Astrocyte of the cerebellum (primary cell): ENCODE data around the gene ST6GALNAC4.

Source experiments
- DNase-seq: peaks from one replicate; pipeline ENCODE4 v3.0.0-alpha.2; 2011; ENCODE audit warnings: low read depth
- H3K4me3 ChIP-seq: 2 replicates; pipeline ENCODE4 v1.5.1; 2011; ENCODE audit warnings: mild to moderate bottlenecking, low read depth, low read length, moderate library complexity
- in situ Hi-C: cut with HindIII; loops from 2 replicates; pipeline ENCODE4 v1.10.0; 2017; ENCODE audit warnings: low sequenced_read_pairs
- TF ChIP-seq, protein P1 (sequence below): IDR thresholded peaks from 2 replicates; pipeline ENCODE4 v1.5.1; 2012; ENCODE audit warnings: low read length, low read depth, moderate library complexity, mild to moderate bottlenecking; ENCODE audit errors: missing control alignments

ST6GALNAC4 gene

DNA sequence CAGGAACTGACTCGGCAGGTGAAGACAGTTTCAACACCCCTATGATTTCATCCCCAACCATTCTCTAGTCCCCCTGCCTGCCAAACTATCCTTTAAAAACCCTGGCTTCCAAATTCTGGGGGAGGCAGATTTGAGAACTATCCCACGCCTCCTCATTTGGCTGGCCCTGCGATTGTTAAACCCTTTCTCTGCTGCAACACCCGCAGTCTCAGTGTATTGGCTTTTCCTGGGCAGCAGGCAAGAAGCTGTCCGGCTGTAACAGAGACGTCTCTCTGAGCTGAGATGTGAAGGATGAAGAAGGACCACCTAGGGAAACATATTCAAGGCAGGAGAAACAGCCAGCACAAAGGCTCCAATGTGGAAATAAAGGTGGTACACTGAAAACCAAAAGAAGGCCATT, 24.0 kb downstream of the ST6GALNAC4 start:
- H3K4me3 ChIP-seq: no peak overlapping the region
- DNase-seq: no peak
- in situ Hi-C loops: no loop called here
- TF ChIP-seq, protein P1, sequence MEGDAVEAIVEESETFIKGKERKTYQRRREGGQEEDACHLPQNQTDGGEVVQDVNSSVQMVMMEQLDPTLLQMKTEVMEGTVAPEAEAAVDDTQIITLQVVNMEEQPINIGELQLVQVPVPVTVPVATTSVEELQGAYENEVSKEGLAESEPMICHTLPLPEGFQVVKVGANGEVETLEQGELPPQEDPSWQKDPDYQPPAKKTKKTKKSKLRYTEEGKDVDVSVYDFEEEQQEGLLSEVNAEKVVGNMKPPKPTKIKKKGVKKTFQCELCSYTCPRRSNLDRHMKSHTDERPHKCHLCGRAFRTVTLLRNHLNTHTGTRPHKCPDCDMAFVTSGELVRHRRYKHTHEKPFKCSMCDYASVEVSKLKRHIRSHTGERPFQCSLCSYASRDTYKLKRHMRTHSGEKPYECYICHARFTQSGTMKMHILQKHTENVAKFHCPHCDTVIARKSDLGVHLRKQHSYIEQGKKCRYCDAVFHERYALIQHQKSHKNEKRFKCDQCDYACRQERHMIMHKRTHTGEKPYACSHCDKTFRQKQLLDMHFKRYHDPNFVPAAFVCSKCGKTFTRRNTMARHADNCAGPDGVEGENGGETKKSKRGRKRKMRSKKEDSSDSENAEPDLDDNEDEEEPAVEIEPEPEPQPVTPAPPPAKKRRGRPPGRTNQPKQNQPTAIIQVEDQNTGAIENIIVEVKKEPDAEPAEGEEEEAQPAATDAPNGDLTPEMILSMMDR: no peak

DNA sequence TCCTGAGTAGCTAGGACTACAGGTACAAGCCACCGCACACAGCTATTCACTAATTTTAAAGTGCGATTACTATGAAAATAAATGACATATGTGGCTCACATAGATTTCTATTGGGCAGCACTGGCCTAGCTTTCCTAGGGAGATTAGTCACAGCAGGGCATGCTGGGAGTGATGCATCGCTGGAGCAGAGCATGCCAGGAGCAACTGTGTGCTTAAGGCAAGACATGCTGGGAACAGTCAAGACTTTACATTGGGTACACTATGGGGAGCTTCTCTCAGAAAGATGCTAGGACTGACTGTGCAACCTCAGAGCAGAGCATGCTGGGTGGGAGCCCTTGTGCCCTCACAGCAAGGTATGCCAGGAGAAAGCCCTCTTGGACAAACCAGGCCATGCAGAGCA, 26.8 kb downstream of the ST6GALNAC4 start:
- H3K4me3 ChIP-seq: no peak overlapping the region
- TF ChIP-seq, protein P1: no peak
- DNase-seq: no peak
- in situ Hi-C loops: no loop called here

DNA sequence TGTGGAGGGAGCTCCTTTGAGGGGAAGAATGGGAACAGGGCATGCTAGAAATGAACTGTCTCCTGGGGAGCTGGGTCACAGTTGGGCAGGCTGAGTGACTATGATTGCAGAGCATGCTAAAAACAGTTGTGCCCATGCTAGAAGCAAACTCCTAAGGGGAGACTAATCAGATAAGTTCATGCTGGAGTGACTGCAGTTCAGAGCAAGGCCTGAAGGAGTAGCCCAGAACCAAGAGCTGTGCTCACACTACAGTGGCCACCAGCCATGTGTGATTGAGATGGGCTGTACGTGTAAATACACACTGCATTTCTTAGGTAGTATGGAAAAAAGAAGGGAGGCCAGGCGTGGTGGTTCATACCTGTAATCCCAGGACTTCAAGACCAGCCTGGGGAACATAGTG, 29.0 kb downstream of the ST6GALNAC4 start:
- DNase-seq: no peak
- H3K4me3 ChIP-seq: no peak overlapping the region
- TF ChIP-seq, protein P1: peak; percentile 34
- in situ Hi-C loops: no loop called here

DNA sequence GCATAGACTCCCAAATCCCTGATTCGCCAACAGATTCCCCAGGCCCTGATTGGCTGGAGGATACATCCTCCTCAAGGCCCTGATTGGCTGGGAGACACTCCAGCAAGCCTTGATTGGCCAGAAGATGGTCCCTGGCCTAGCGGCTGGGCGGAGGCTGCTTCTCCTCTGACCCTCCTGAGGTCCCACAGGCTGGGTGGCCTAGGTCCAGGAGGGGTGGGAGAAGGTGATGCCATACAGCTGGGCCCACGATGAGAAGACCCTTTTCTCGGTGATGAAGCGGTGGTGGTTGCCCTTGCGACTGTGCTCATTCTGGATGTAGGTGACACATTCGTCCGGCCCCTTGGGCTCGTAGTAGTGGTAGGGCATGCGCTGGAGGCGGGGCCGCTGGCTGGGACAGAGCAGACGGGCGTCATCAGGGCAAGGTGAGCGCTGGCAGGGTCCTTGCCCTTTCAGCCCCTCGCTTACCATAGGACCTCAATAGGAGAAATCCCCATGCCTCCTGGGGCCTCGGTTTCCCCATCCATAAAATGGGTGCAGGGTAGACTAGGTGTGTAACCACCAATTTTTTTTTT, 30.4 kb downstream of the ST6GALNAC4 start:
- in situ Hi-C loops: no loop called here
- TF ChIP-seq, protein P1: no peak
- no peak overlapping the region for H3K4me3 ChIP-seq
- DNase-seq: no peak

DNA sequence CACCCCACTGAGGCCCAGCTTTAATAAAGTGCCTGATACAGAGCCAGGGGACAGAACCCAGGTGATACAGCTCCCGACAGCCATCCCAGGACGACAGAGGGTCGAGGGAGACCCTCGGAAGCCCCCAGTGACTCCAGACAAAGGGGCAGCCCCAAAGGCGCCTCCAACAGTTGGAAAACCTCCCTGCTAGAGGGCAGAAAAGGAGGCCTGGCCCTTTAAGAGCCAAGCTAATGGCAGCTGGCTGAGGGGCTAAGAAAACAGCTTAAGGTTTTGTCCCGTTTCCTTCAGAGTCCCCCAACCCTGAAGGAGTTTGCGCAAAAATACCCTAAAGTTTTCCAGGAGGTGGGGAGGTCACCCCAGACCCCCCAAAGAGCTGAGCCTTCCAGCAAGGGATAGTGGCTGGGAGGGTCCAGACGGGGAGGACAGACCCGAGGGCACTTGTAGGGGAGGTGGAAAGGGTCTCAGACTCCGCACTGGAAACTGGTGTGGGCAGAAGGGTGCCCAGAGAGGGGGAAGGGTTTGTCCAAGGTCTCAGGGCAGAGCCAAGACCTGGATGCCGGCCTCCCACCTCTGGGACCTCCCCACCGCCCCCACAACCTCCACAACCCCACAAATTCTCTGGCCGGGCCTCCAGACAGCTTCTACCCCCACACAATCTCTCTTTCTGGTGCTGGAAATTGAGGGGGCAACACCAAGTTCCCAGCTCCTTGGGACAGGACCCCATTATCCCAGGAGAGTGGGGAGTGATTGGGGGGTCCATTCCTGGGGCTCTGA, 31.1 kb downstream of the ST6GALNAC4 start:
- no peak for DNase-seq
- TF ChIP-seq, protein P1: no peak
- no peak overlapping the region for H3K4me3 ChIP-seq
- in situ Hi-C loops: no loop called here

DNA sequence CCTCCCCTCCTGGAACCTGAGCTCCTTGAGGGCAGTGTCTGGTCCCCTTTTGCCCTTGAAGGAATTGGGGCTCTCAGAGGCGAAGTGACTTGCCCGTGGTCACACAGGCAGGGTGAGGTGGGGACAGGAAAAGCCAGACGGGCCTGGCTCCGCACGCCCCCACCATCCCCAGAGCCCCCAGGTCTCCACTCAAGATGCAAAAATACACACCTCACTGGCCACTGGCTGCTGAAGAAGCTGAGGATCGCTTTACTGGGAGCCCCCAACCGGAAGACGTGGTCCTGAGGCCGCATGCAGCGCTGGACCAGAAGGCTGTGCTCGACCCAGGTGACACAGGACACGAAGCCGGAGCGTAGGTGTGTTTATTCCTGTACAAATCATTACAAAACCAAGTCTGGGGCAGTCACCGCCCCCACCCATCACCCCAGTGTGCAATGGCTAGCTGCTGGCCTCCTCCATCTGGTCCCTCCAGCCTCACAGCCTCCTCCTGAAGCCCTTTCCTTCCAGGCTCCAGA, 31.8 kb downstream of the ST6GALNAC4 start:
- no peak for DNase-seq
- in situ Hi-C loops: no loop called here
- H3K4me3 ChIP-seq: no peak overlapping the region
- TF ChIP-seq, protein P1: no peak
